Stimulated activated memory B cell treated with anti-CD40 and anti-IgM and Interleukin-4, amounts not matched to agents 10 μg/mL and 1 μg/mL and 100 μg/mL, for 72 hours (primary cell): ENCODE measurements around the gene POU2F2.
A peak's percentile ranks its signal among the peaks of the same experiment; 100 is the strongest.

Experiments used
- ATAC-seq: fragments of 150-1000 bp; cut with Tn5 transposase; 2 replicates; pipeline ENCODE4 v1.10.0; 2021
- H3K27ac Mint-ChIP-seq: one replicate; pipeline ENCODE4 v1.8.0; 2022; ENCODE audit warnings: mild to moderate bottlenecking, mixed read lengths
- H3K27me3 Mint-ChIP-seq: one replicate; pipeline ENCODE4 v1.8.0; 2022; ENCODE audit warnings: mixed read lengths
- H3K36me3 Mint-ChIP-seq: one replicate; pipeline ENCODE4 v1.8.0; 2022; ENCODE audit warnings: mixed read lengths
- H3K4me1 Mint-ChIP-seq: one replicate; pipeline ENCODE4 v1.8.0; 2022; ENCODE audit warnings: mixed read lengths
- H3K4me3 Mint-ChIP-seq: one replicate; pipeline ENCODE4 v1.8.0; 2022; ENCODE audit warnings: mild to moderate bottlenecking, moderate library complexity, mixed read lengths
- H3K9me3 Mint-ChIP-seq: one replicate; pipeline ENCODE4 v1.8.0; 2022; ENCODE audit warnings: mixed read lengths

POU2F2 gene

GRCh38 chr19:42132030-42132628 is at the start of gene POU2F2:
TSS of gene POU2F2 (minus strand) at chr19:42132446. CDS start at chr19:42132411, 35 bp downstream.
- ATAC-seq = peak; percentile 68
- Mint-ChIP-seq H3K27ac (peak within 1 kb of the TSS; percentile 92), H3K9me3 (no peaks in the 10 kb centered on the region), H3K36me3 (peaks cover 29% of the 10 kb centered on the region), H3K4me3 (peak within 1 kb of the TSS; percentile 92), H3K4me1 (peaks cover 78% of the 10 kb centered on the region), H3K27me3 (no peaks in the 10 kb centered on the region)

DNA sequence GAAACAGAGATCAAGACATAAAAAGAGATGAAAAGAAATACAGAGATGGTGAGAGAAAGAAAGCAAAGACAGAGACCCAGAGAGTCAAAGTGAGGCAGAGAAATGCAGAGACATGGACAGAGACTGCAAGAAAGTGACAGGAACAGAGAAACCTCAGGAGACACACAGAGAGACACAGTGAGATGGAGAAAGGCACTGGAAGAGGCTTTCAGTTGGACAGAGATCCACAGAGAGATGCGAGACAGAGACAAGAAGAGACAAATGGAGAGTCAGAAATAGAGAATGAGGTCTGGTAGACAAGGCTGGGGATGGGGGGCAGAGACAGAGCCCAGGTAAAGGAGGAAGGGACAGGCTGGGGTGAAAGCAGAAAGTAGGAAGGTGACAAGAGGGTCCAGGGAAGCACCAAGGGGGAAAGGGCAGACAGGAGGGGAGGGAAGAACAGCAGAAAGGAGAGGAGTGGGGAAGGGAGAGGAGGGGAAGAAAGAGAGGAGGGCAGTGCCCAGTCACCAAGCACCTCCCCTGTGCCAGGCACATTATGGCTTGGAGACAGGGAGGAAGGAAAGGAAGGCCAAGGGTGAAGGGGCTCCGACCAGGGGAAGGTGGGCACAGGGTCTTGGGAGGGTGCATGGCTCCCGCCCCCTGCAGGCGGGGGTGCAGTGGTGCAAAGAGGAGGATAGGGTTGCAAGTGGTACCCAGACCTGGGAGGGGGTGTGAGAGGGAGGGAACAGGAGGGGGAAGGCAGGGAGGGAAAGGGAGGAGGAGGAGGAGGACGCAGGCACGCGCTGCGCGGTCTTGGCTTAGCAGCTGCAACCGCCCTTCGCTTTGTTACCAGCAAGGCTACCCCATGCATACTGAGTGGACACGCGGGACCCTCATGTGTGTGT is 46.8 kb upstream of the POU2F2 start:
- H3K27me3 Mint-ChIP-seq = peaks cover 19% of the 10 kb centered on the region
- ATAC-seq = no peak
- H3K9me3 Mint-ChIP-seq = no peaks in the 10 kb centered on the region
- H3K27ac Mint-ChIP-seq = no peak overlapping the region
- H3K4me3 Mint-ChIP-seq = no peak overlapping the region
- H3K4me1 Mint-ChIP-seq = peaks cover 31% of the 10 kb centered on the region
- no peaks in the 10 kb centered on the region for H3K36me3 Mint-ChIP-seq

DNA sequence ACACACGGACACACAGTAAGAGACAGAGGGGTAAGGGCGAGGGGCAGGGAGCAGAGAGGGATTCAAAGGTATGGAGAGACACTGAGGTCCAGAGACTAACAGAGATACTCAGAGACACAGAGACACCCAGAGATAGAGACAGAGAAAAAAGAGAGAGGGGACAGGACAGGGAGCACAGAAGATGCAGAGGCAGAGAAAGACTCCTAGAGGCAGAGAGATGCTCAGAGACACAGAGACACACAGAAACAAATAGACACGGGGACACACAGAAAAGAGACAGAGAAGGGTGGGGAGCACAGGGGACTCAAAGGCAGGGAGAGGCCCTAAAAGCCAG is 45.4 kb upstream of the POU2F2 start:
- Mint-ChIP-seq H3K27me3 (peaks cover 19% of the 10 kb centered on the region), H3K4me1 (peaks cover 27% of the 10 kb centered on the region), H3K27ac (no peak overlapping the region), H3K9me3 (no peaks in the 10 kb centered on the region), H3K36me3 (no peaks in the 10 kb centered on the region), H3K4me3 (no peak overlapping the region)
- ATAC-seq = no peak

GRCh38 chr19:42176990-42177685 is 44.9 kb upstream of the POU2F2 start:
- ATAC-seq = peak; percentile 90
- Mint-ChIP-seq H3K9me3 (no peaks in the 10 kb centered on the region), H3K27ac (no peak overlapping the region), H3K4me1 (peaks cover 21% of the 10 kb centered on the region), H3K27me3 (peaks cover 19% of the 10 kb centered on the region), H3K4me3 (no peak overlapping the region), H3K36me3 (no peaks in the 10 kb centered on the region)

- H3K27me3 Mint-ChIP-seq = peaks cover 19% of the 10 kb centered on the region
- no peaks in the 10 kb centered on the region for H3K9me3 Mint-ChIP-seq
- peak overlapping the region; percentile 77 for H3K4me3 Mint-ChIP-seq
- no peaks in the 10 kb centered on the region for H3K36me3 Mint-ChIP-seq
- peaks cover 16% of the 10 kb centered on the region for H3K4me1 Mint-ChIP-seq
- peak; percentile 70 for ATAC-seq
- H3K27ac Mint-ChIP-seq = no peak overlapping the region
Measured at GRCh38 chr19:42176649-42176989, 44.4 kb upstream of the POU2F2 start.

DNA sequence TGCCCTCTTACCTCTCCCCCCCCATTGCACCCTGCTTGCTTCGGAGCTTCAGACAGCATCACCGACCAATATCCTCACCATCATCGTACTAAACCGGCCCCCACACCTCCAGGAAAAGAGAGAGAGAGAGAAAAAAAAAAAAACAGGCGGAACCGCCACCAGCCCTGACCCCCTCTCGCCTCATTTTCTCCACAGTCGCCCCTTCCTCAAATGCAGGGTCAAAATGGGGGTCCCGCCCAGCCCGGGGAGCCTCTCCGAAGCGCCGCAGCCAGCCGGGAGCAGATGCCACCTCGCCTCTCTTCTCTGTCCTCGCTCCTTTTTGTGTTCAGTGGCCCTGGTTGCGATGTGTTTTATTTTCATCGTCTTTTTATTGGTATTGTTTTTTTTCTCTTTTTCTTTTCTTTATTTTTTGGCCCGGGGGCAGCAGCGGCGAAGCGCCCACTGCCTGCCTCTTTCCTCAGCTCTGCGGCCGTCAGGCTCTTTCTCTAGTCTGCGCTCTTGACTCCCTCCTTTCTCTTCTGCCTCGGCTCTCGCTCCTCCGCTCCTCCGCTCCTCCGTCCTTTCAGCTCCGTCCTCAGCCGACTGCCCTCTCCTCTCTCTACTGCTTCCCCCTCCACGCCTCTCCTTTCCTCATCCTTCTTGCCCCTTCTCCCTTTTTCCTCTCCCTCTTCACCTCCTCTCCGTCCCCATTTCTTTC is 43.9 kb upstream of the POU2F2 start:
- Mint-ChIP-seq H3K4me1 (peaks cover 15% of the 10 kb centered on the region), H3K27ac (no peak overlapping the region), H3K27me3 (peaks cover 19% of the 10 kb centered on the region), H3K4me3 (peak overlapping the region; percentile 77), H3K36me3 (no peaks in the 10 kb centered on the region), H3K9me3 (no peaks in the 10 kb centered on the region)
- ATAC-seq = peak; percentile 42

DNA sequence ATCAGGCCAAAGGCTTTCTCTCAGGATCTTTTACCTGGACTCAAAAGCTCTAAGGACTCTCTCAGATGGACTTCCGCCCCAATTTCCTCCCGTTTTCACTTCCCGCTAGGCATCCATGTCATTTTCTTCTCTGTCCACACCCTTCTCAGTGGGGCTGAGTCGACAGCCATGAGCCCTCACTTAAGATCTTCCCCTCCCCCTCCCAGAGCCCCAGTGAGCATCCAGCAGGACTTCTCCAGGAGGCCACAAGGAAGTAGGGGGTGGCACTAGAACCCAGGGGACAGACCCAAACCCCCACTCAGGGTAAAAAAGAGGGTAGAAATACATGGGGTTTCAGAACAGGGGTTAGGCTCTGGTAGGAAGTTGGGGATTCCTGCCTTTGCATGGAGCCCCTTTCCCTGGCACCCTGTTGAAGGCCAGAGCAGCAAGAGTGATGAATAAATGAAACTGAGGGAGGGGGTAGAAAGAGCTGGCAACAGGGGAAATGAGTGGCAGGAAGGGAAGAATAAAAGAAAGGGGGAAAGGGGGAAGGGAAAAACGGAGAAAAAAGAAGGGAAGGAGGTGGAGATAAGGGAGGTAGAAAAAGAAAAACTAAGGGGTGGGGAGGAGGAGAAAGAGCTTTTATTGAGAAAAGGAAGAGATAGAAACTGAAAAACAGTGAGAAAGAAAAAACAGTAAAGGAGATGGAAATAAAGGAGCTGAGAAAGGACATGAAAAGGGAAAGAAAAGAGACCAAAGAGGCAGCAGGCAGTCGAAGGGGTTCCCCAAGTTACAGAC is 42.9 kb upstream of the POU2F2 start:
- no peaks in the 10 kb centered on the region for H3K9me3 Mint-ChIP-seq
- peaks cover 15% of the 10 kb centered on the region for H3K4me1 Mint-ChIP-seq
- peaks cover 19% of the 10 kb centered on the region for H3K27me3 Mint-ChIP-seq

DNA sequence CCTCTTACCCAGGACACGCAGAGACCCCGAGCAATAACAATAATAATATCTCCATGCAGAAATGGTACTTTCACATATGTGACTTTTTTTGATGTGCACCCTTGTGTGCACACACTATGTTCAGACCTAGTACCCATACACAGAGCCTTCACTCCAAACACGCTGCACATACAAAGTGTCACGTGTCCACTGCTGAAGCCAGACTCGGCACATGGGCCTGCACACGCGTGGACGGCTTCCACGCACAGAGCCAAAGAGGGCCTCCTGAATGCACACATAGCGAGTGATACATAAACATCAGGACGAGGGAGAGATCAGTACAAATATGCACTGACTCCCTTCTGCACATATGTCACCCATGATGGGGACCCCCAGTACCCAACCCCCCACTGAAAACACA is 41.9 kb upstream of the POU2F2 start:
- peaks cover 19% of the 10 kb centered on the region for H3K27me3 Mint-ChIP-seq
- no peaks in the 10 kb centered on the region for H3K9me3 Mint-ChIP-seq
- H3K4me1 Mint-ChIP-seq = peaks cover 15% of the 10 kb centered on the region
- no peak overlapping the region for H3K4me3 Mint-ChIP-seq
- no peak overlapping the region for H3K27ac Mint-ChIP-seq
- ATAC-seq = no peak
- no peaks in the 10 kb centered on the region for H3K36me3 Mint-ChIP-seq

More for the DNA sequence above, 42.9 kb upstream of the POU2F2 start:
- Mint-ChIP-seq H3K36me3 (no peaks in the 10 kb centered on the region), H3K4me3 (peak overlapping the region; percentile 77), H3K27ac (no peak overlapping the region)
- no peak for ATAC-seq

DNA sequence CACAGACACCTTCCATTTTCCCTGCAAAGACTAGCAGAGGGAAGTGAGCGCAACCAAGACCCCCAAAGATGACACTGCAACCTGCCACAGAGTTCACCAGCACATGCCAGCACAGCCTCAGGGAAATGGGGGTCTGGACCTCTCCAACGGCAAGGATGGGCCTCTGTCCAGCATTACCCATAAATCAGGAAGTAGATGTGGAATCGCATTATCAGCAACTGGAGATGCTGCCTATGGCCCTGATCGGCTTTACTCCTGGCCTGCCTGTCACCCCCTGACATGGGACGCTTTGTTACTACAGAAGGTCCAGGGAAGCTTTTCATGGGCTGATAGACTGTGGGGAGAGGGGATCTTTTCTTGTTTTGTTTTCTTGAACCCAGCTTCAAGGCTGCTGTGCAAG is 41.4 kb upstream of the POU2F2 start:
- Mint-ChIP-seq H3K4me1 (peaks cover 15% of the 10 kb centered on the region), H3K9me3 (no peaks in the 10 kb centered on the region), H3K36me3 (no peaks in the 10 kb centered on the region), H3K27me3 (peaks cover 19% of the 10 kb centered on the region), H3K4me3 (no peak overlapping the region), H3K27ac (no peak overlapping the region)
- no peak for ATAC-seq

DNA sequence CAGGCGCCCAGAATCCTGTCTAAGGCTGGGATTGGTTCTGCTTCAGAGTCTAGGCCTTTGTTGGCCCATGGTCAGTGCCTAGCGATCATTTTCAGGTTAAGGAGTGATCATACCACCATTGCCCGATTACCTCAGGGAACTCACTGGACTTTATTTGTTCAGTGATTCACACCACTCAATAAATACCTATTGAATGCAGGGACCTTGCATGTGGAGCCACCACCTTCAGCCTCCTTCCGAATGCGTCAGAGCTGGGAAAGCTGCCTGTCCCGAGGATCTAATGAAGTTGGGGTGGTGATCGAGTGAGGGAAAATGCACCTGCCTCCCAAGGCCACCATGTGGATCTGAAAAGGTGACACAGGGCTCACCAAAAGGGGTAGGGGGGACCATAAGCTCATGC is 40.0 kb upstream of the POU2F2 start:
- Mint-ChIP-seq H3K4me3 (no peak overlapping the region), H3K27ac (no peak overlapping the region), H3K9me3 (no peaks in the 10 kb centered on the region), H3K36me3 (no peaks in the 10 kb centered on the region), H3K4me1 (peaks cover 15% of the 10 kb centered on the region), H3K27me3 (peaks cover 19% of the 10 kb centered on the region)
- no peak for ATAC-seq

DNA sequence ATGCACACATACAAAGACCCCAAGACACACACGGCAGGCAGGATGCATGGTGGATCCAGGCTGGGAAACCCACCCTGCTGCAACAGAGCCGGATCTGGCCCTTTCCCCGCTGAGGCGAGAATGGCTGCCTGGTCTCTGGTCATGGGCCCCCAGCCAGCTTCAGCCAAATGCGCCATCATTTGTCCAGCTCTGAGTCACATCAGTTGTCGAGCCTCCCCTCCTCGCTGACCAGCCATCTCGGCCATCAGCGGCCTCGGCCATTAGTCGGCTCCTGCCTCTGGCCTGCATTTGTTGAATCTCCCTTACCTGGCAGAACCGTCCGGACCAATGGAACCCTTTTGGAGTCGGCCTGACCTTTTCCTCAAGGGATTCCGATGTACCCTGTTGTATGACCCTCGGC is 38.5 kb upstream of the POU2F2 start:
- no peaks in the 10 kb centered on the region for H3K9me3 Mint-ChIP-seq
- no peak overlapping the region for H3K4me3 Mint-ChIP-seq
- H3K4me1 Mint-ChIP-seq = peaks cover 6% of the 10 kb centered on the region
- H3K36me3 Mint-ChIP-seq = no peaks in the 10 kb centered on the region
- no peak for ATAC-seq
- H3K27me3 Mint-ChIP-seq = peaks cover 9% of the 10 kb centered on the region
- no peak overlapping the region for H3K27ac Mint-ChIP-seq

DNA sequence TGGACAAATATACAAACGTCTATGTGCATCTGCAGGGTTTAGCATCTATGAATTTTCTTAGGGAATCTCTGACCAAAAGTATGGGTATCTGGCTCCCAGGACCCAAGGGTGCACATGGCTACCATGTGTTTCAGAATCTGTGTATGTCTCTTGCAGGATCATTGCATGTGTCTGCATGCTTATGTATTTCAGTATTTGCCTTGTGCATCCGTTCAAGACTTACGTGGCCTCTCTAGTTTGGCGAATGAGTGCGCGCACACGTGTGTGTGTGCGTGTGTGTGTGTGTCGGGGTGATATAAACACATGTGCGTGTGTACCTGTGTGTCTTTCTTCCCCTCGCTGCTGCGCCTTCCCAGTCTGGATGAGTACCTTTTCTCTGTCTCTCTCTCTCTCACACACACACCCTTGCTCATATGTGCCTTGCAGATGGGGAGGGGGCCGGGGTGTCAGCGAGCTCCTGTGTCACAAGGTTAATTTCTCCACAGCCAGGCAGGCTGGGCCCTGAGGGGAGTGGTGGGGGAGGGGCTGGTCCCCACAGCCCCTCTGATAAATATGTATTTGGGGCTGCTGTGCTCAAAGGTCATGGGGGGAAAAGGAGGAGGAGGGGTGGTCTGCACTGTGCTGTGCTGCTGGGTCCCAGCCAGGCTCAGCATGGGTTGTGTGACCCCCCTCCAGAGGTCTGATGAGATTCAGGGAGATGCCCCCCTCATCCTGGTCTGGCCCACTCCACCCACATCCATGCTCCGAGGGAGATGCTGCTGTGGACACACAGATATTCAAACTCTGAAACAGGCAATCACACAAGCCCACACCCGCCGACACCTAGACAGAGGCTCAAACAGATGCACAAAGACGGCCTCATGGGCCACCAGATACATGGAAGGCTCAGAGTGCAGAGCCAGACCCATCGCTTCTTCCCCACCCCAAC is 37.5 kb upstream of the POU2F2 start:
- no peaks in the 10 kb centered on the region for H3K36me3 Mint-ChIP-seq
- H3K4me1 Mint-ChIP-seq = peaks cover 7% of the 10 kb centered on the region
- no peak overlapping the region for H3K4me3 Mint-ChIP-seq
- no peaks in the 10 kb centered on the region for H3K9me3 Mint-ChIP-seq
- no peaks in the 10 kb centered on the region for H3K27me3 Mint-ChIP-seq
- H3K27ac Mint-ChIP-seq = no peak overlapping the region
- ATAC-seq = no peak

DNA sequence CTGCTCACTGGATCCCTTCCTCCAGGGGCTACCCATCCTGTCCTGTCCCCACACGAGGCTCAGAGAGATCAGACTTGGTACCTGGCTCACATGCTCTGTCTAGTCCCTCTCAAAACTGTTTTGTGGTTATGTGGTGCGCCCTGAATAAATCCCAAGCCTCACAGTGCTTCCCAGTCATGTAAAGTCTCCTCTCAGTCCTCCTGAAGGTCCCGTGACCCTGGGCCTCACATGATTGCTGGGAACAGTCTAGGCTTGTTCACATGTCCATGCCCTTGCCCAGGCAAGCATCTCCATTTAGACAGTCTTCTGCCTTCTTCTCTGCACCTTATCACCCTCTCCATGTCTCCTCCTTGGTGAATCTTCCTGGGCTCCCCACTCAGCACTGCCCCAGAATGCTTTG is 36.0 kb upstream of the POU2F2 start:
- H3K27ac Mint-ChIP-seq = no peak overlapping the region
- no peaks in the 10 kb centered on the region for H3K36me3 Mint-ChIP-seq
- no peaks in the 10 kb centered on the region for H3K9me3 Mint-ChIP-seq

GRCh38 chr19:42166316-42166715 is 34.1 kb upstream of the POU2F2 start:
- Mint-ChIP-seq H3K4me1 (peaks cover 7% of the 10 kb centered on the region), H3K27me3 (no peaks in the 10 kb centered on the region), H3K27ac (no peak overlapping the region), H3K4me3 (no peak overlapping the region), H3K9me3 (no peaks in the 10 kb centered on the region), H3K36me3 (no peaks in the 10 kb centered on the region)
- no peak for ATAC-seq

More for the DNA sequence above, 36.0 kb upstream of the POU2F2 start:
- no peak for ATAC-seq
- no peaks in the 10 kb centered on the region for H3K27me3 Mint-ChIP-seq
- H3K4me1 Mint-ChIP-seq = peaks cover 7% of the 10 kb centered on the region
- no peak overlapping the region for H3K4me3 Mint-ChIP-seq
